Lung (tissue), 12 donors: ENCODE measurements around the gene RNF144A. TPM values are rescaled to one million over a fixed set of nuclear protein-coding genes. Genes with fewer than 3 reads are reported as not detected.

Experiments used
- ATAC-seq: fragments of 200-7000 bp; cut with Tn5 transposase; one replicate; pipeline ENCODE4 v1.9.1; 2020; ENCODE audit warnings: moderate number of reproducible peaks; ENCODE audit not compliant: insufficient read depth, low FRiP score
- DNase-seq, 3 donors: peaks; one replicate each; pipeline ENCODE4 v3.0.0-alpha.2; 2013 to 2017
- H3K27ac ChIP-seq, 2 donors: one replicate each; pipeline ENCODE4 v1.5.1; 2013; ENCODE audit warnings: mild to moderate bottlenecking in 2 of 2, moderate library complexity in 2 of 2, control low read depth in 1 of 2, inconsistent platforms in 1 of 2, low read depth in 1 of 2, low read length in 1 of 2
- H3K27me3 ChIP-seq, 3 donors: one replicate each; pipeline ENCODE4 v1.5.1; 2013; ENCODE audit warnings: low read length in 2 of 3; ENCODE audit not compliant: control insufficient read depth in 3 of 3, insufficient read depth in 3 of 3
- H3K36me3 ChIP-seq, 4 donors: one replicate each; pipeline ENCODE4 v1.5.1; 2013; ENCODE audit warnings: low read length in 4 of 4, mild to moderate bottlenecking in 1 of 4, moderate library complexity in 1 of 4; ENCODE audit not compliant: control insufficient read depth in 4 of 4, insufficient read depth in 4 of 4
- H3K4me1 ChIP-seq, 5 donors: one replicate each; pipeline ENCODE4 v1.5.1; 2013; ENCODE audit warnings: low read length in 5 of 5, mild to moderate bottlenecking in 2 of 5, moderate library complexity in 1 of 5; ENCODE audit not compliant: control insufficient read depth in 5 of 5, insufficient read depth in 5 of 5
- H3K4me3 ChIP-seq: one replicate; pipeline ENCODE4 v1.5.1; 2013; ENCODE audit warnings: mild to moderate bottlenecking, control low read depth, moderate library complexity
- H3K9ac ChIP-seq, 2 donors: one replicate each; pipeline ENCODE4 v1.5.1; 2013; ENCODE audit warnings: low read length in 2 of 2, control low read depth in 1 of 2; ENCODE audit not compliant: insufficient read depth in 1 of 2
- H3K9me3 ChIP-seq, 4 donors: one replicate each; pipeline ENCODE4 v1.5.1; 2013; ENCODE audit warnings: low read length in 3 of 4, mild to moderate bottlenecking in 1 of 4, moderate library complexity in 1 of 4; ENCODE audit not compliant: control insufficient read depth in 4 of 4, insufficient read depth in 3 of 4
- WGBS, 2 donors: extraction: QIAGEN DNeasy Blood & Tissue Kit; methylation state at CpG; one replicate each; pipeline ENCODE4 v1.1.7; 2013; 5-methylcytosine and 5-hydroxymethylcytosine counted together
- polyA plus RNA-seq, 2 donors: library from polyadenylated mRNA; stranded (reverse); fragments of 200-250 nt; gene quantifications; one replicate each; pipeline ENCODE4 v1.2.1, GENCODE V29; 2013
- total RNA-seq, 2 donors: library from RNA; depleted of rRNA in 1 of 2; stranded (reverse); fragments of >200 nt in 1 of 2; gene quantifications; one replicate each; pipeline ENCODE4 v1.2.1, GENCODE V29; 2014 to 2021
- TF ChIP-seq, protein P1 (sequence below): IDR thresholded peaks from 2 replicates; pipeline ENCODE4 v1.5.1; 2012; ENCODE audit warnings: mild to moderate bottlenecking; ENCODE audit errors: control extremely low read depth, extremely low read depth
- donor health status: control.
- donor health status: control.
- donor health status: Bipolar disorder and iron deficiency.
- donor health status: healthy.
- donor health status: DM: yes; HTN: yes; CAD: no.

RNF144A gene
- total and polyA plus RNA-seq, 4 donors: 2.7 to 25.3 (median 5.8) TPM

DNA sequence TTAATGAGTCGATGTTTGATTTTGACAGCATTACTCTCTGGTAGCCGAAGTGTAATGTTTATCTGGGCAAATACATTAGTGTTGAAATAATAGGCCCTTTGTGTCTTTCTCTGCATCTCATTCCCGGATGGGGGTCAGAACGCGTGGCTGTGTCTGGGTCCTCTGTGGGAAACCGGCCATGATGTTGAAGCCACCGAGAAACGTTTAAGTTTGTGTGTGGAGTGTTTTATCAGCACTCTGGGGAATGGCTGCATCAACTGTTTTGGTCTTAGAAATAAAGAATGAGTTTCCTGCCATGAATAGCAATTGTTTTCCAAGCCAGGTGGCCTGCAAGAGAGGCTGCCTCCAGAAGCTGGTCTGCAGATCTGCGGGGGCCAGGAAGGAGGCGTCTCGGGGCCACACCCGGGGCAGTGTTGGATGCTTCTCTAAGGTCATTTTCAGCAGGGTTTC is 69.7 kb downstream of the RNF144A start:
- H3K9me3 ChIP-seq: peaks cover 0 to 6% (median 0%) of the 10 kb centered on the region in 4 donors
- TF ChIP-seq, protein P1, sequence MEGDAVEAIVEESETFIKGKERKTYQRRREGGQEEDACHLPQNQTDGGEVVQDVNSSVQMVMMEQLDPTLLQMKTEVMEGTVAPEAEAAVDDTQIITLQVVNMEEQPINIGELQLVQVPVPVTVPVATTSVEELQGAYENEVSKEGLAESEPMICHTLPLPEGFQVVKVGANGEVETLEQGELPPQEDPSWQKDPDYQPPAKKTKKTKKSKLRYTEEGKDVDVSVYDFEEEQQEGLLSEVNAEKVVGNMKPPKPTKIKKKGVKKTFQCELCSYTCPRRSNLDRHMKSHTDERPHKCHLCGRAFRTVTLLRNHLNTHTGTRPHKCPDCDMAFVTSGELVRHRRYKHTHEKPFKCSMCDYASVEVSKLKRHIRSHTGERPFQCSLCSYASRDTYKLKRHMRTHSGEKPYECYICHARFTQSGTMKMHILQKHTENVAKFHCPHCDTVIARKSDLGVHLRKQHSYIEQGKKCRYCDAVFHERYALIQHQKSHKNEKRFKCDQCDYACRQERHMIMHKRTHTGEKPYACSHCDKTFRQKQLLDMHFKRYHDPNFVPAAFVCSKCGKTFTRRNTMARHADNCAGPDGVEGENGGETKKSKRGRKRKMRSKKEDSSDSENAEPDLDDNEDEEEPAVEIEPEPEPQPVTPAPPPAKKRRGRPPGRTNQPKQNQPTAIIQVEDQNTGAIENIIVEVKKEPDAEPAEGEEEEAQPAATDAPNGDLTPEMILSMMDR: no peak
- H3K36me3 ChIP-seq: peaks cover 0 to 2% (median 1%) of the 10 kb centered on the region in 4 donors
- no peak overlapping the region for H3K4me3 ChIP-seq
- ATAC-seq: no peak
- peak; percentile 34 to 72 (median 59) for DNase-seq
- H3K27ac ChIP-seq: no peak overlapping the region
- H3K27me3 ChIP-seq: no peaks in the 10 kb centered on the region
- H3K9ac ChIP-seq: no peak overlapping the region
- peaks cover 11 to 33% (median 15%) of the 10 kb centered on the region in 5 donors for H3K4me1 ChIP-seq
- WGBS, 2 donors: 59 to 61% methylated on average over 12 of the region's 12 CpGs

DNA sequence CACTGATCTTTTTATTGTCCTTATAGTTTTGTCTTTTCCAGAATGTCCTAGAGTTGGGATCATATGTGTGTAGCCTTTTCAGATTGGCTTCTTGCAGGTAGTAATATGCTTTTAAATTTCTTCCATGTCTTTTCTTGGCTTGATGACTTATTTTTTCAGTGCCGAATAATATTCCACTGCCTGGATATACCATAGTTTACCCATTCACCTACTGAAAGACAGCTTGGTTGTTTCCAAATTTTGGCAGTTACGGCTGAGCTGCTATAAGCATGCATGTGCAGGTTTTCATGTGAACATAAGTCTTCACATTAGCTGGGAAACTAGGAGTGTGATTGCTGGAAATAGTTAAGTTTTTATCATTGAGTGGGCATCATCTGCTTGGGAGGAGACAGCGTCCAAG is 73.7 kb downstream of the RNF144A start:
- Histone ChIP-seq H3K4me3 (no peak overlapping the region), H3K9me3 (peaks cover 0 to 6% (median 0%) of the 10 kb centered on the region in 4 donors), H3K36me3 (peaks cover 0 to 2% (median 1%) of the 10 kb centered on the region in 4 donors), H3K27ac (no peak overlapping the region), H3K9ac (no peak overlapping the region), H3K27me3 (no peaks in the 10 kb centered on the region), H3K4me1 (peaks cover 4 to 45% (median 18%) of the 10 kb centered on the region in 5 donors)
- 96 to 98% methylated on average over 3 of the region's 3 CpGs for WGBS, 2 donors
- ATAC-seq (no peak), DNase-seq (no peak)
- TF ChIP-seq, protein P1: no peak

DNA sequence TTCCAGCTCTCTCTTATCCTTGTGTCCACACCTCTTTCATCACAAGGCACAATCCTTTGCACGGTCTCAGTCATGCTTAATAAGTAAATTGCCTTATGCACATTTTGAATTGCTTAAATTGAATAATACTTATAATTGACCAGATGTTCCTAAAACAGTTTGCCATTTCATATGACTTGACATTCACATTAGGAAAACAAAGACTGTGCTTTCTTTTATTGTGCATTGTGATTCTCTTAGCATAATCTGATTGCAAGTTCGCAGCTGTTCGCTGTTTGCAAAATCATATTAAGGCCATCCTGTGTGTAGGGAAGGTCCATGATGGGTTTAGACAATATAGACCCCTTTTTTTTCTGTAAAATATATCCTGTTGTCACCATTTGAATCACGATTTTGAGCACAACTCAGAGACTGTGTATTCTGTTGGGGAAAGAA is 75.6 kb downstream of the RNF144A start:
- peaks cover 0 to 4% (median 1%) of the 10 kb centered on the region in 4 donors for H3K36me3 ChIP-seq
- ATAC-seq (no peak), DNase-seq (peak in 1 of 3 donors; percentile 27)
- H3K9ac ChIP-seq: no peak overlapping the region
- no peaks in the 10 kb centered on the region for H3K27me3 ChIP-seq
- WGBS, 2 donors: 69 to 77% methylated on average over 4 of the region's 4 CpGs
- no peak overlapping the region for H3K4me3 ChIP-seq
- TF ChIP-seq, protein P1: no peak
- peaks cover 4 to 28% (median 10%) of the 10 kb centered on the region in 5 donors for H3K4me1 ChIP-seq
- peaks cover 0 to 6% (median 0%) of the 10 kb centered on the region in 4 donors for H3K9me3 ChIP-seq
- H3K27ac ChIP-seq: peak overlapping the region in 1 of 2 donors; percentile 30

DNA sequence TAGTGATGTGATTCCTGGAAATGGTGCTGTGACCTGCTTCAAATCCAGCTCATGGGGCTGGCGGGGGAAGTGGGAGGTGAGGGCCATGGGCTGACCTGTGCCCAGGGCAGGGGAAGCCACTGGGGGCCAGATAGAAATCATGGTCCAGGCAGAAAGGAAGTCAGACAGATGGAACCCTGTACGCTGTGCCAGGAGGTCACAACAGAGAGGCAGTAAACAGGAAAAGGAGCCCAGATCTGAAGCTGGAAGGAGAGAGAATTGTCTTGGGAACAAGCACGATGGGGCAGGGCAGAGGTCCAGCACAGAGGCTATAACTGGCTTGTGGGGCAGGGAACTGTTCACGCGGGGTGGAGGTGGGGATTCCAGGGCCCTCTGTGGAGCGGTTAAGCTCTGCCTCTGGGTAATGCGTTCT is 76.0 kb downstream of the RNF144A start:
- 51 to 75% methylated on average over 7 of the region's 7 CpGs for WGBS, 2 donors
- no peak for ATAC-seq
- Histone ChIP-seq H3K4me1 (peaks cover 4 to 30% (median 10%) of the 10 kb centered on the region in 5 donors), H3K27ac (peak overlapping the region in 1 of 2 donors; percentile 30), H3K4me3 (no peak overlapping the region), H3K9ac (peak overlapping the region in 1 of 2 donors; percentile 26), H3K36me3 (peaks cover 0 to 4% (median 1%) of the 10 kb centered on the region in 4 donors), H3K27me3 (no peaks in the 10 kb centered on the region), H3K9me3 (peaks cover 0 to 6% (median 0%) of the 10 kb centered on the region in 4 donors)
- TF ChIP-seq, protein P1: no peak
- DNase-seq: peak; percentile 28 to 76 (median 47)
